H4 (cell line): ENCODE results near the gene MUC13. TPM values are rescaled to one million over a fixed set of nuclear protein-coding genes. Genes with fewer than 3 reads are reported as not detected.
A peak's percentile ranks its signal among the peaks of the same experiment; 100 is the strongest.

Experiments used
- DNase-seq: peaks from one replicate; pipeline ENCODE4 v3.0.0-alpha.2; 2015; ENCODE audit warnings: low spot score
- total RNA-seq: library from RNA; depleted of rRNA; stranded (reverse); fragments of >200 nt; shearing (Covaris generic); gene quantifications from 2 replicates; pipeline ENCODE4 v1.2.3, GENCODE V29; 2014; rRNA removed

Gene MUC13
- total RNA-seq, 1 experiment from 2014 or later, result 0.12 TPM

DNA sequence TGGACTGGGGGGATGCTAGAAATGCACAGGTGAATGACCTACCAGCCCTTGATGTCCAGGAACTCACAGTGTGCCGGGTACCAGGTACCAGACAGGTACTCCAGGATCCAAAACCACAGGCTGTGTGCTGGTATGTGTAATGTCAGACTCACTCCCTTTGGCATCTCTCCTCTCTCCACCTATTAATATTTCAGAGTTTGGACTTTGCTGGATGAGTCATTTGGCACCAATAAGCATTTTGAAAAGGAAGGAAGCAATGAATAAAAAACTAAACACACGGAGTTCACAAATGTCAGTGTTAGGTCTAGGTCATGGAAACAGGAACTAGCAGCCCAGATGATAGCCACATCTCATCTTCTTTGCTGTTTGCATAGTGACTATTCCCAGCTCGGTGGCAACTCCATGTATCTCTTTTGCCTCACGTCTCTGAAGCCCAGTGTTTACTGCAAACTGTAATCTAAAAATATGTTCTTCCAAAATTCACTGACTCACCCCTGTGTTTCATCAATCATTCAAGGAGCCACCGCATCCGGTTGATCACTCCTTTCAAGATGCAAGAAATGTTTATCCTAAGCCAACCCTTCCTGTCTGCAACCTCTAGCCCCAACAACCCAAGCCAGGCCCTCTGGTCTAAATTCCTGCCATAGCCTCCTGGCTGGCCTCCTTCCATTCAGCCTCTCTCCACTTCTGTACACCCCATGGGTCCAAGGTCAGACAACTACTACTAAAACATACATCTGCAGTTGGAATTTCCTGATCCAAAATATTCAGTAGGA is 55.8 kb downstream of the MUC13 start:
- peak; percentile 89 for DNase-seq

DNA sequence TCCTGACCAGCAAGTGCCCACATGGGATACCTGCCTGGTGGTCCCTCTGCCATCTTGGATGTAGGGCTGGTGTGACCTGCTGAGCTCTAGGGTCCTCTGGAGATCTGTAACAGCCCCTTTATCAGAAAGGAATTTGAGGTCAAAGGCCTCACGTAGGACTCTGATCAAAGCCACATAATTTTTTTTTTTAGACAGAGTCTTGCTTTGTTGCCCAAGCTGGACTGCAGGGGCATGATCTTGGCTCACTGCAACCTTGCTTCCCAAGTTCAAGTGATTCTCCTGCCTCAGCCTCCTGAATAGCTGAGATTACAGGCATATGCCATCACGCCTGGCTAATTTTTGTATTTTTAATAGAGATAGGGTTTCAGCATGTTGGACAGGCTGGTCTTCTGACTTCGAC is 56.9 kb downstream of the MUC13 start:
- DNase-seq, result no peak

DNA sequence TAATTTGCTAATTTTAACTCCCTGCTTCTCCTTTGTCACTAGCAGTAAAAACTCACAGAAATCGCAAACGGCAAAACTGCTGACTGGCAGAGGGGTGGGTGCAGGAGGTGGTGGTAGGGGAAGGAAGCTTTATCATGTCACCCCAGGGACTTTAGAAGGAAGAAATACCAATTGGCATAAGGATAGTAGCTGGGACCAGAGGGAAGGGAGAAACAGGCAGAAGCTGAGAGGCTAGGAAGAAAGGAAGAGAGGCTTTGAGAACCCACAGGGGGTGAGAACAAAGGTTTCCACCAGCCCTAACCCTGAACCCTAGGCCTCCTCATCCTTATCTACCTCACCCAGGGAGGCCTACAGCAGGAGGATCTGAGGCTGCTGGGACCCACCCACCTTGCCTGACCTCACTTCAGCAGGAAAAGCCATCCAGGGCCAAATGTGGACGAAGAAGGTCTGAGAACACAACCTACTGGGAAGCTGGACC is 58.1 kb downstream of the MUC13 start:
- no peak for DNase-seq

DNA sequence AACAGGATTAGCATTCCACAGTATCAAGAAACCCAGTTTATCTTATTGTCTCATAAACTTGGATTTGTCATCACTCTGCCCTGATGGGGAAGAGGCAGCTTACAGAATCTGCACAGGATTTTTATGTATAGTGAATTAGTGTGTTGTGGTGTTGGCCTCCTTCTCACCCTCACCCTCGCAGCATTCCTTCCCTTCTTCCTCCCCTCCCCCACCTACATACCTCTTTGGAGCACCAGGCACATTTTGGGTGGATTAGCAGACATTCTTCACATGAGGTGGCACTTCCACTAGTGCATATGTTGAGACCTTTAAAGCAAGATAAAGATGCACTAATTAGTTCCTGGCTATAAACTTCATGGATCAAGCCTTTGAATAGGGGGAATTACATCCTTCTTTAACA is 61.3 kb downstream of the MUC13 start:
- DNase-seq, result no peak

DNA sequence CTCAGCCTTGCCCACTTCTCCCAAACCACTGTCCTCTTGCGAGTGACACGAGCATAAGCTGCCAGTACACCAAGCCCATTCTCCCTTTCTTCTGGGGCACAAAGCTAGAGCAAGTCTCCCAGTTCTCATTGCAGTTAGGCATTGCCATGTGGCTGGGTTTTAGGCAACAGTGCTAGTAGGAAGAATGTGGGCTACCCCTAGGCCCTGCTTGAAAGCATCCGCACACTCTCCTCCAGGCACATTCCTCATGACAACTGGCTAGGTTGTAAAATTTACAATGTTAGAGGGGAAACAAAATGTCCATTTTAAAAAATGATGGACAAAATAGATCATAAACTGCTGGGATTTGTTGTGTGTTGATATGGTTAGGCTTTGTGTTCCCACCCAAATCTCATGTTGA is 67.0 kb downstream of the MUC13 start:
- DNase-seq, result no peak

DNA sequence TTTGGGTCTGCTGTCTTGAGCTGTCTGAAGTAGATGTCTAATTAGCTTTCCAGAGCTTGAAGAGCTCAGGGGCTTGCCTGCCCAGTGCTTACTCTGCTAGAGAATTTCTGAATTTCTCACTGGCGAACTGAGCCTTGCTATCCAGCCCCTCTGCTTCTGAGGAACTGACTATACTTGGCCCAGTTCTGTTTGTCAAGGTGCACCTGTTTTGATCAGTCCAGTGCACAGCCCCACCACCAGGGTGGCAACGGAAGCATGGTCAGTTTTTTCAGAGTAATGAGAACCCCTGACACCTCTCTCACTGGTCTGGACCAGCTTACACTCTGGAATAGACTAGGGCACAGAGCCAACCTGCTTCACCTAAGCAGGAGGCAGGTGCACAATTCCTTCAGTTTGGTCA is 72.5 kb downstream of the MUC13 start:
- no peak for DNase-seq

DNA sequence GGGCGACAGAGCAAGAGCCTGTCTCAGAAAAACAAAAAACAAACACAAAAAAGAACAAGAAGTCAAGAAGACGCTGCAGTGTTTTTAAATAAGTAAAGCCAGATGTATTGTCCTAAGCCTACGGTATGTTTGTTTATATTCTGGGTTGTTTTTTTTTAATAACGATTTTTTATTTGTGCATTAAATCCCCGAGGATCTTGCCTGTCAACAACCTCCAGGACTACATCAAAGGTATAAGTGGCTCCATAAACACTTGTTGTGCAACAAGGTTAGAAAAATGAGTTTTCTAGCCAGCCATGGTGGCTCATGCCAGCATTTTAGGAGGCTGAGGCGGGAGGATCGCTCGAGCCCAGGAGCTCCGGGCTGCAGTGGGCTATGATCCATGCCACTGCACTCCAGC is 73.5 kb downstream of the MUC13 start:
- DNase-seq, result no peak

DNA sequence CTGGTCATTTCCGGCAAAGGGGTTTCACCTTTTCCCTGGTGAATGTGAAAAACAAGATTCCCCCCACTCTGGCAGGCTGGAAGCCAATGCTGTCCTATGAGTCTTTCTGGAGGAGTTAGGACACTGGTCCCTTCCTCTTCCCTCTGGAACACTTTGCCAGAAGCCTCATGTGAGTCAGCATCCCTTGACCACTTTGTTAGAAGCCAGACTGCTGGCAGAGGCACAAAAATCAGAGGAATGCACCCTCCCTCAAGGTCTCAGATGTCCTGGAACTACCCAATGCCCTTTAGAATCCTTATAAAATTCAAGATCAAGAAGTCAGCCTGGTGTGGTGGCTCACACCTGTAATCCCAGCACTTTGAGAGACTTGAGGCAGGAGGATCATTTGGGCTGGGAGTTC is 74.0 kb downstream of the MUC13 start:
- DNase-seq, result peak; percentile 97

DNA sequence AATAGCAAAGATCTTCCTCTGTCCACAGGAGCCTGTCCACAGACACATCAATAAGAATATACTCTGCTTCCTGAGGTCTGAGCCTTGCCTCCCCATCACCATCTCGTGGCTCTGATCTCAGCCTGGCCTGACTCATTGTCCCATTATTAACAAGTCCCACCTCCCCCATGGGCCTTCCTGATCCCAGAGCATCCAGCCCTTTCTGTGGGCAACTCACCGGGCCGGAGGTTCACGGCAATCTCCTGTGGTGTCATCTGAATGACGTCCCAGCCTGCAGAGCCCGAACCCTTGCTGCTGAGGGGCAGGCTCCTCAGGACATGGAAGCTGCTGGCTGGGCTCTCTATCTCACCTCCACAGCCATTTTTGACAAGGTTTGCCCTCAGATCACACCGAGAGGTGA is 75.5 kb downstream of the MUC13 start:
- DNase-seq, result peak; percentile 83

DNA sequence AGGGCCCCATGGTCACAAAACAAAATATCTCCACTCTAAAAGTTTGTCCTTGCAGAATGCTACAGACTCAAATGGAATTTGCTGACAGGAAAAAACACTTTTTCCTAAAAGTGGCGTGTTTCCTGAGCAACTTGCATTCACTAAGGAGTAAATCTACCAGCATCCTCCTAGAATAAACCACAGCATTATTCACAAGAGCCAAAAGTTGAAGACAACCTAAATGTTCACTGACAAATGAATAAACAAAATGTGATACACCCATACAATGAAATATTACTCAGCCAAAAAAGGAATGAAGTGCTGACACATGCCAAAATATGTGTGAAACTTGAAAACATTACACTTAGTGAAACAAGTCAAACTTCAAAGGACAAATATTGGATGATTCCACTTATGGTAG is 76.3 kb downstream of the MUC13 start:
- DNase-seq, result peak; percentile 72

DNA sequence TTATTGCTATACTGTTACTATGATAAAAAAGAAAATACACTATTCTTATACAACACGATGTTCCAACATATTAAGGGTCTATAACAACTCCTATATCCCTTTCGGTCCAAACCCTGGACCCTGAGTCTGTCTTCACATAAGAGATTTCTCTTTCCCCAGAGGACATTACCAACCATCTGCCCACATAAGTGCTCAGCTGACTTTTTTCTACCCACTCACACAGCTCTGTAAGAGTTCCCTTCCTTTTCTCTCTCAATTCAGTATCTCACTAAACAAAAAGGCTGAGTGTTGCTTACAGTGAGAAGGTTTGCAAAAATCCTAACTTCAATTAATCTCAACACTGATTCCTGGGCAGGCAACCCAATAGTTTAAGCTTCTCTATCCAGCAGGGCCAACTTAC is 77.9 kb downstream of the MUC13 start:
- no peak for DNase-seq

Other genes starting within 250 kb of the MUC13 start
- gene UMPS, start 204.3 kb downstream of the MUC13 start, total RNA-seq, result 44.7 and 51.0 TPM in 2 replicates
- gene ITGB5, start 47.4 kb downstream of the MUC13 start, total RNA-seq, result 189 and 223 TPM in 2 replicates
- 49.6 and 57.7 TPM in 2 replicates for gene HEG1, start 121.2 kb upstream of the MUC13 start, total RNA-seq